ENCODE results near the gene TPSAB1.

GRCh38 chr16:1286513-1287094 lies 46.1 kb downstream of the TPSAB1 start:
- TF ChIP-seq CTCF (conservative IDR thresholded peaks at IDR 0.05; ENCODE audit: low read length), result no peak
- TF ChIP-seq EZH2phosphoT487 (IDR thresholded peaks at IDR 0.05; ENCODE audit: borderline replicate concordance), result no peak
